HCT116 (cell line): Measurements from ENCODE around the gene ASCC2. TPM values are rescaled to one million over a fixed set of nuclear protein-coding genes. Genes with fewer than 3 reads are reported as not detected.
A peak's percentile ranks its signal among the peaks of the same experiment; 100 is the strongest.

Experiments
- ATAC-seq: fragments of 200-7000 bp; cut with Tn5 transposase; 2 replicates; pipeline ENCODE4 v1.9.1; 2020; ENCODE audit warnings: mild to moderate bottlenecking, moderate library complexity
- BruUV-seq: library from RNA; stranded (reverse); fragments of 400-500 nt; replicated peaks from 2 replicates; lab custom pipeline; 2021; lab: Mats Ljungman, UMichigan
- CTCF ChIA-PET: fragments of 300-600 bp; sonication (Branson Sonifier 250); formaldehyde crosslinking; loops from one replicate; lab custom pipeline; 2021; ENCODE audit warnings: antibody characterized with exemption; lab: Charles Lee
- POLR2A ChIA-PET: fragments of 300-600, 350-600 bp; sonication (Branson Sonifier 250); formaldehyde crosslinking; loops from one replicate; lab custom pipeline; 2021; ENCODE audit warnings: antibody characterized with exemption; lab: Charles Lee
- RAD21 ChIA-PET, 2 experiments: fragments of 300-600 bp; sonication (Branson Sonifier 250); formaldehyde crosslinking; loops; one replicate each; lab custom pipeline; 2023; ENCODE audit warnings: low total read pairs in 2 of 2; ENCODE audit not compliant: uncharacterized antibody in 2 of 2, unreplicated experiment in 2 of 2, low non-redundant PET in 1 of 2; lab: Charles Lee
- DNase-seq: peaks from one replicate; pipeline ENCODE4 v3.0.0-alpha.2; 2010; ENCODE audit warnings: low read depth, low spot score
- H2AFZ ChIP-seq: fragments of 200-600 bp; shearing (Covaris generic), sonication (generic); 2 replicates; pipeline ENCODE4 v1.6.1; 2017; ENCODE audit warnings: low read depth, mixed run types, mixed read lengths, antibody characterized with exemption, low read length; ENCODE audit not compliant: poor library complexity, severe bottlenecking
- H3K27ac ChIP-seq: 2 replicates; pipeline ENCODE4 v1.5.1; 2012; ENCODE audit warnings: low read depth, low read length
- H3K27me3 ChIP-seq: fragments of 200-600 bp; sonication (generic); 2 replicates; pipeline ENCODE4 v1.6.1; 2016; ENCODE audit warnings: mixed run types, low read length, mixed read lengths; ENCODE audit not compliant: insufficient read depth
- H3K36me3 ChIP-seq, 2 experiments: fragments of 200-500 bp in 1 of 2; fragments of 200-600 bp in 1 of 2; sonication (Bioruptor generic) in 1 of 2; sonication (generic) in 1 of 2; 2 replicates each; pipeline versions ENCODE4 v1.5.1 to v1.6.1; 2014 to 2016; ENCODE audit warnings: low read length in 2 of 2, inconsistent platforms in 1 of 2, mixed read lengths in 1 of 2, mixed run types in 1 of 2; ENCODE audit not compliant: insufficient read depth in 2 of 2, control insufficient read depth in 1 of 2
- H3K4me1 ChIP-seq, 2 experiments: fragments of 200-600 bp in 1 of 2; sonication (generic) in 1 of 2; 2 replicates each; pipeline versions ENCODE4 v1.5.1 to v1.6.1; 2012 to 2017; ENCODE audit warnings: low read length in 2 of 2, inconsistent platforms in 1 of 2, mild to moderate bottlenecking in 1 of 2, mixed read lengths in 1 of 2, mixed run types in 1 of 2, moderate library complexity in 1 of 2; ENCODE audit not compliant: insufficient read depth in 2 of 2, control insufficient read depth in 1 of 2
- H3K4me2 ChIP-seq: fragments of 200-600 bp; sonication (generic); 2 replicates; pipeline ENCODE4 v1.6.1; 2017; ENCODE audit warnings: mixed run types, low read length, mixed read lengths
- H3K4me3 ChIP-seq, 2 experiments: fragments of 200-600 bp in 1 of 2; sonication (generic) in 1 of 2; replicated peaks in 1 of 2; 2 replicates each; pipeline ENCODE4 v1.5.1; 2011 to 2016; ENCODE audit warnings: low read length in 2 of 2, control low read depth in 1 of 2, low read depth in 1 of 2, mild to moderate bottlenecking in 1 of 2, mixed read lengths in 1 of 2, mixed run types in 1 of 2
- H3K79me2 ChIP-seq: fragments of 200-600 bp; sonication (generic); 2 replicates; pipeline ENCODE4 v1.6.1; 2017; ENCODE audit warnings: mild to moderate bottlenecking, mixed run types, low read length, moderate library complexity, mixed read lengths; ENCODE audit not compliant: insufficient read depth
- H3K9ac ChIP-seq: fragments of 200-600 bp; sonication (generic); 2 replicates; pipeline ENCODE4 v1.6.1; 2016; ENCODE audit warnings: low read length, mixed read lengths
- H3K9me2 ChIP-seq: fragments of 200-600 bp; sonication (generic), shearing (Covaris generic); 2 replicates; pipeline ENCODE4 v1.6.1; 2017; ENCODE audit warnings: mixed run types, mild to moderate bottlenecking, moderate library complexity; ENCODE audit not compliant: insufficient read depth
- H3K9me3 ChIP-seq, 2 experiments: fragments of 200-500 bp in 1 of 2; fragments of 200-600 bp in 1 of 2; sonication (Bioruptor generic) in 1 of 2; sonication (generic) in 1 of 2; 2 replicates each; pipeline ENCODE4 v1.6.1; 2014 to 2017; ENCODE audit warnings: low read length in 2 of 2, mixed read lengths in 2 of 2, inconsistent platforms in 1 of 2, low read depth in 1 of 2, mild to moderate bottlenecking in 1 of 2, mixed run types in 1 of 2, moderate library complexity in 1 of 2; ENCODE audit not compliant: control insufficient read depth in 1 of 2, insufficient read depth in 1 of 2
- H4K20me1 ChIP-seq: fragments of 200-600 bp; sonication (generic), shearing (Covaris generic); 2 replicates; pipeline ENCODE4 v1.6.1; 2017; ENCODE audit warnings: mixed run types, mild to moderate bottlenecking, moderate library complexity; ENCODE audit not compliant: insufficient read depth
- RAD21 ChIP-seq: IDR thresholded peaks from 2 replicates; pipeline ENCODE4 v1.6.1; 2012; ENCODE audit warnings: low read depth, mild to moderate bottlenecking
- YY1 ChIP-seq: IDR thresholded peaks from 2 replicates; pipeline ENCODE4 v1.6.1; 2011; ENCODE audit warnings: low read length, low read depth, moderate library complexity, mild to moderate bottlenecking; ENCODE audit not compliant: insufficient replicate concordance; ENCODE audit errors: extremely low read depth
- ZFX ChIP-seq: fragments of 450-650 bp; IDR thresholded peaks from 2 replicates; pipeline ENCODE4 v1.6.1; 2017
- ZNF274 ChIP-seq: fragments of 200-500 bp; sonication (Bioruptor generic); IDR thresholded peaks from 2 replicates; pipeline ENCODE4 v1.6.1; 2014; ENCODE audit warnings: mild to moderate bottlenecking, low read depth, low read length, inconsistent platforms
- intact Hi-C: fragments of 100-400 bp; cut with micrococcal nuclease; formaldehyde crosslinking; loops from 2 replicates; pipeline ENCODE4 v1.10.0; 2022
- total RNA-seq: library from RNA; stranded (reverse); gene quantifications from one replicate; pipeline ENCODE4 v1.2.1, GENCODE V29; 2021; ENCODE audit not compliant: unreplicated experiment
- TF ChIP-seq, protein P1 (sequence below): IDR thresholded peaks from 2 replicates; pipeline ENCODE4 v1.6.1; 2011; ENCODE audit warnings: mild to moderate bottlenecking, low read length, moderate library complexity; ENCODE audit not compliant: insufficient replicate concordance; ENCODE audit errors: extremely low read depth

Gene ASCC2
- total RNA-seq, 1 experiment from 2014 or later: 68.6 TPM

DNA sequence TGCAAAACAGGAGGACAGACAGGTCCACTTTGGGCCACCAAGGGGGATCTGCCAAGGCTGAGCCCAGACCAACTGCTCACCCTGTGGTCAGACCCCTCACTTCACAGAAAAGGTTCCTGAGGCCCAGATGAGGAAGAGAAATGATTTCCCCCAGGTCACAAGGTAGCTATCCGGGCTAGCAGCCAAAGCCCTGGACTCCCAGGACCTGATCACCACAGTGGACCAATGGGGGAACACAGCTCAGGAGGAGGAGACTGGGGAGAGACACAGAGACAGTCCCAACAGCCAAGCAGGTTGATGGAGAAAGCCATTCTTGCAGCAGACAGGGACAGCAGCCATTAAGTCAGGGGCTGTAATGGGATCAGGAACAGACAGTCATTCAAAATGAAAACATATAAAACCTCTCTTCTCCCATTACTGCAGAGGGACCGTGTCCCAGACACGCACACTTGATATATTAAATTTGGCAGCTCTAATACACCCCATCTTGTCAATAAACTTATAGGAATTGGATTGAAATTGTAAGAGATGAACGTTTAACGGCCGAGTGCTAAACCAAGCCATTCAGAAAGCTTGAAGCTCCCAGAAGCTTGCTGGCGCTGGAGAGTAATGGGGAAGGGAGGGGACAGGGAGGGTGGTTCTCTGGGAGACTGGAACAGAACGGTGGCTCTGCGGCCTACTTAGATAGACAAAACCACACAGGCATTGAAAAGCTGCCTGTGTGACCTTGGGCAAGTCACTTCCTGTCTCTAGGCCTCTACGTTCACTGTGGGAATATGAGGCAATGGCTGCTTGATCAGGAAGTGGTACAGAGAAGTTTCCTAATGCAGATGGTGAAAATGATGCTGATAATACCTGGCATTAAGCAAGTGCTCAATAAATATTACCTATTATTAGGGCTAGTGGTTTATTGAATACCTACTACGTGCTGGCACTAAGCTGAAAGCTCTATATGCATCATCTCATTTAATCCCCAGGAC is 87.2 kb downstream of the ASCC2 start:
- H3K4me3 ChIP-seq: no peak overlapping the region
- no peaks in the 10 kb centered on the region for H3K9me2 ChIP-seq
- no peaks in the 10 kb centered on the region for H4K20me1 ChIP-seq
- DNase-seq: no peak
- no peaks in the 10 kb centered on the region for H3K9me3 ChIP-seq
- intact Hi-C loops: no loop called here
- H3K27ac ChIP-seq: no peak overlapping the region
- H2AFZ ChIP-seq: no peak overlapping the region
- POLR2A ChIA-PET: interaction anchor here (0.9 kb wide), 1 partner anchor 10 kb away, joined by 3 read pairs; no protein-coding TSS in a partner anchor
- CTCF ChIA-PET: interaction anchor here (1.0 kb wide), 1 partner anchor 253 kb away, joined by 3 read pairs; no protein-coding TSS in a partner anchor
- H3K27me3 ChIP-seq: no peaks in the 10 kb centered on the region
- no peak overlapping the region for H3K4me2 ChIP-seq
- H3K36me3 ChIP-seq: no peaks in the 10 kb centered on the region
- no peak for TF ChIP-seq ZNF274
- no peak for TF ChIP-seq RAD21
- 0 out of 2 replicates have a peak, but pooled peaks have one; percentile 17 for TF ChIP-seq ZFX
- TF ChIP-seq, protein P1, sequence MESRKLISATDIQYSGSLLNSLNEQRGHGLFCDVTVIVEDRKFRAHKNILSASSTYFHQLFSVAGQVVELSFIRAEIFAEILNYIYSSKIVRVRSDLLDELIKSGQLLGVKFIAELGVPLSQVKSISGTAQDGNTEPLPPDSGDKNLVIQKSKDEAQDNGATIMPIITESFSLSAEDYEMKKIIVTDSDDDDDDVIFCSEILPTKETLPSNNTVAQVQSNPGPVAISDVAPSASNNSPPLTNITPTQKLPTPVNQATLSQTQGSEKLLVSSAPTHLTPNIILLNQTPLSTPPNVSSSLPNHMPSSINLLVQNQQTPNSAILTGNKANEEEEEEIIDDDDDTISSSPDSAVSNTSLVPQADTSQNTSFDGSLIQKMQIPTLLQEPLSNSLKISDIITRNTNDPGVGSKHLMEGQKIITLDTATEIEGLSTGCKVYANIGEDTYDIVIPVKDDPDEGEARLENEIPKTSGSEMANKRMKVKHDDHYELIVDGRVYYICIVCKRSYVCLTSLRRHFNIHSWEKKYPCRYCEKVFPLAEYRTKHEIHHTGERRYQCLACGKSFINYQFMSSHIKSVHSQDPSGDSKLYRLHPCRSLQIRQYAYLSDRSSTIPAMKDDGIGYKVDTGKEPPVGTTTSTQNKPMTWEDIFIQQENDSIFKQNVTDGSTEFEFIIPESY: no peak
- TF ChIP-seq YY1: no peak
- TF ChIP-seq, all 23 proteins: peak for 1
- BruUV-seq: no TSS peak
- H3K79me2 ChIP-seq: no peaks in the 10 kb centered on the region
- H3K4me1 ChIP-seq: peaks cover 2 to 16% of the 10 kb centered on the region in 2 experiments; a peak in 2 of 4 replicates
- RAD21 ChIA-PET: no interaction called here
- no peak overlapping the region for H3K9ac ChIP-seq
- 0 out of 2 replicates have a peak, but pooled peaks have one; percentile 44 for ATAC-seq
